Activated CD8-positive, alpha-beta T cell treated with anti-CD3 and anti-CD28 coated beads for 36 hours (primary cell): ENCODE data around the gene LAMTOR3. TPM values are rescaled to one million over a fixed set of nuclear protein-coding genes. Genes with fewer than 3 reads are reported as not detected.
"Not testable (repeated sequence)": the region's sequence is repeated elsewhere in the genome, so short reads cannot be mapped to it uniquely, and the experiment has no call there.

Source experiments
- ATAC-seq: fragments of 200-7000 bp; cut with Tn5 transposase; one replicate; pipeline ENCODE4 v1.10.0; 2021; ENCODE audit warnings: mild to moderate bottlenecking, moderate library complexity
- CTCF ChIA-PET: fragments of 350-600 bp; sonication (Branson Sonifier 250); formaldehyde crosslinking; loops from one replicate; lab custom pipeline; 2021; ENCODE audit warnings: antibody characterized with exemption; lab: Charles Lee
- POLR2A ChIA-PET: fragments of 350-600 bp; sonication (Branson Sonifier 250); formaldehyde crosslinking; loops from one replicate; lab custom pipeline; 2021; ENCODE audit warnings: antibody characterized with exemption; lab: Charles Lee
- DNase-seq: peaks from one replicate; pipeline ENCODE4 v3.0.0-alpha.2; 2020
- H3K27ac Mint-ChIP-seq: one replicate; pipeline ENCODE4 v1.8.0; 2021; ENCODE audit warnings: mild to moderate bottlenecking, mixed read lengths
- H3K27me3 Mint-ChIP-seq: one replicate; pipeline ENCODE4 v1.8.0; 2021; ENCODE audit warnings: mixed read lengths
- H3K36me3 Mint-ChIP-seq: one replicate; pipeline ENCODE4 v1.8.0; 2021; ENCODE audit warnings: low read depth, mixed read lengths
- H3K4me1 Mint-ChIP-seq: one replicate; pipeline ENCODE4 v1.8.0; 2021; ENCODE audit warnings: low read depth, mixed read lengths
- H3K4me3 Mint-ChIP-seq: one replicate; pipeline ENCODE4 v1.8.0; 2021; ENCODE audit warnings: mild to moderate bottlenecking, moderate library complexity, mixed read lengths
- H3K9me3 Mint-ChIP-seq: one replicate; pipeline ENCODE4 v1.8.0; 2021; ENCODE audit warnings: mixed read lengths
- CTCF ChIP-seq: fragments of 200-600 bp; IDR thresholded peaks from one replicate; pipeline ENCODE4 v1.8.0; 2022; ENCODE audit warnings: antibody characterized with exemption, mild to moderate bottlenecking
- intact Hi-C: fragments of 100-400 bp; cut with micrococcal nuclease; formaldehyde crosslinking; loops from one replicate; pipeline ENCODE4 v1.10.0; 2022
- total RNA-seq, 2 experiments: library from RNA; stranded (reverse); gene quantifications; one replicate each; pipeline ENCODE4 v1.2.3, GENCODE V29; 2021

The LAMTOR3 gene
- total RNA-seq, 2 experiments from 2014 or later = 23.2 to 23.5 TPM

DNA sequence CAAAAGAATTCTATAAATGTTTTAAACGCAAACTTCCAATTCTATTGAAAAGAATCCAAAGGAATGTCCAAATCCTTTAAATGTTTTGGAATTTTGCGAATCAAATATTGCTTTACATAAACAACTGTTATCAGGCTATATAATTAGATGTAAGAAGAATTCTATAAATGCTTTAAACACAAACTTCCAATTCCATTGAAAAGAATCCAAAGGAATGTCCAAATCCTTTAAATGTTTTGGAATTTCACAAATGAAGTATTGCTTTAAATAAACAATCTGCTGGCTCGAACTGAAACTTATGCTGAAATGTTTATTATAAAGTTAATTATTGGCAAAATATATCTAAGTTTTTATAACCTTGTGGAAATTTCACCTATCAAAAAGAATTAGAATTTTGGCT lies 61.5 kb downstream of the LAMTOR3 start:
- DNase-seq (no peak), ATAC-seq (no peak)
- intact Hi-C loops = no loop called here
- H3K27me3 Mint-ChIP-seq = no peaks in the 10 kb centered on the region
- POLR2A ChIA-PET = no interaction called here
- peaks cover 4% of the 10 kb centered on the region for H3K36me3 Mint-ChIP-seq
- CTCF ChIA-PET = interaction anchor here (1.4 kb wide), 1 partner anchor 10 kb away, joined by 4 read pairs; no protein-coding TSS in a partner anchor
- H3K4me1 Mint-ChIP-seq = peaks cover 3% of the 10 kb centered on the region
- H3K27ac Mint-ChIP-seq = no peak overlapping the region
- TF ChIP-seq CTCF = no peak
- no peaks in the 10 kb centered on the region for H3K9me3 Mint-ChIP-seq
- no peak overlapping the region for H3K4me3 Mint-ChIP-seq

- Mint-ChIP-seq H3K27ac (no peak overlapping the region), H3K27me3 (no peaks in the 10 kb centered on the region), H3K9me3 (no peaks in the 10 kb centered on the region), H3K36me3 (peaks cover 4% of the 10 kb centered on the region), H3K4me3 (no peak overlapping the region), H3K4me1 (peaks cover 7% of the 10 kb centered on the region)
- intact Hi-C loops = no loop called here
- CTCF ChIA-PET = no interaction called here
- DNase-seq = no peak
- TF ChIP-seq CTCF = no peak
- POLR2A ChIA-PET = no interaction called here
- ATAC-seq = no peak
Observed at GRCh38 chr4:99832321-99832720, 61.9 kb downstream of the LAMTOR3 start.

DNA sequence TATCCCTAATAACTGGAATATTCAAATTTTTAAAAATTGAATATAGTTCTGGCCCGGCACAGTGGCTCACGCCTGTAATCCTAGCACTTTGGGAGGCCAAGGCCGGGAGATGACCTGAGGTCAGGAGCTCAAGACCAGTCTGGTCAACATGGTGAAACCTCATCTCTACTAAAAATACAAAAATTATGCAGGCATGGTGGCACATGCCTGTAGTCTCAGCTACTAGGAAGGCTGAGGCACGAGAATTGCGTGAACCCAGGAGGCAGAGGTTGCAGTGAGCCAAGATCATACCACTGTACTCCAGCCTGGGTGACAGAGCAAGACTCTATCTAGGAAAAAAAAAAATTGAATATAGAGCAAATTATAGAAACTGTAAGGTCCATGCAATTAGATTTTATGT lies 64.2 kb downstream of the LAMTOR3 start:
- DNase-seq, H3K36me3 Mint-ChIP-seq, intact Hi-C loops, H3K27me3 Mint-ChIP-seq, H3K9me3 Mint-ChIP-seq, H3K27ac Mint-ChIP-seq, H3K4me3 Mint-ChIP-seq, ATAC-seq: not testable (repeated sequence)
- ChIA-PET POLR2A (interaction anchor here (0.6 kb wide), 1 partner anchor 24 kb away, joined by 3 read pairs; no protein-coding TSS in a partner anchor), CTCF (interaction anchor here (0.9 kb wide), 1 partner anchor 10 kb away, joined by 3 read pairs; no protein-coding TSS in a partner anchor)
- H3K4me1 Mint-ChIP-seq = peaks cover 12% of the 10 kb centered on the region

DNA sequence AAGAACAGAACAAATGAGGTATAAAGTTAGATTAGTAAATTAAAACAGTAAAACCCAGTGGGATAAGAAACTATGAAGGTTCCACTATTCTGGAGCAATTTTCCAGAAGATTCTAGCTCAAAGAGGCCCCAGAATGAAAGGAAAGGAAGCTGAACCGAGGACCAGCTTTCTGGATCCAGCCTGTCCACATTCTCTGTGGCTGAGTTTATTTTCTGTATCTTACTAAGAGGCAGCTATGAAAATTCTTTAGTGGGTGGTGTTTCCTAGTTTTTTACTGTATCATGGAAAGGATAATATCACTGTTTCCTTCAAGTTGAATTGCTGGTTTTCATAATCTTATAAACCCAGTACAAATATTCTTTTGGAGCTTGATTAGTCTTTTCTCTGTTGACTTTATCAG lies 65.8 kb downstream of the LAMTOR3 start:
- DNase-seq (no peak), ATAC-seq (no peak)
- TF ChIP-seq CTCF = no peak
- ChIA-PET POLR2A (interaction anchor here (1.1 kb wide), 1 partner anchor 23 kb away, joined by 3 read pairs; no protein-coding TSS in a partner anchor), CTCF (interaction anchor here (0.9 to 1.0 kb wide), 2 partner anchors 18 to 56 kb away, joined by 3 to 4 read pairs; no protein-coding TSS in a partner anchor)
- intact Hi-C loops = no loop called here
- H3K36me3 Mint-ChIP-seq = peaks cover 13% of the 10 kb centered on the region
- H3K4me1 Mint-ChIP-seq = peaks cover 23% of the 10 kb centered on the region
- H3K27ac Mint-ChIP-seq = no peak overlapping the region
- H3K4me3 Mint-ChIP-seq = no peak overlapping the region
- no peaks in the 10 kb centered on the region for H3K9me3 Mint-ChIP-seq
- H3K27me3 Mint-ChIP-seq = no peaks in the 10 kb centered on the region

Other genes with a start within 250 kb of the LAMTOR3 start
- gene C4orf54, start 236.6 kb downstream of the LAMTOR3 start, total RNA-seq = not detected
- 10 to 100 TPM; 11.7 to 12.3 TPM for gene DAPP1, start 77.6 kb downstream of the LAMTOR3 start, total RNA-seq
- 10 to 100 TPM; 40.0 to 42.5 TPM for gene DNAJB14, start 52.2 kb upstream of the LAMTOR3 start, total RNA-seq
- gene H2AZ1, start 55.8 kb upstream of the LAMTOR3 start, total RNA-seq = 100 to 1,000 TPM; 631 to 637 TPM